HG03520 (cell line): ENCODE data around the gene MED1.
"Not testable (repeated sequence)": the region's sequence is repeated elsewhere in the genome, so short reads cannot be mapped to it uniquely, and the experiment has no call there.

ENCODE experiments used
- ATAC-seq: cut with Tn5 transposase; IDR thresholded peaks from one replicate; pipeline ENCODE4 v1.9.1; 2021; ENCODE audit warnings: mild to moderate bottlenecking, moderate library complexity; ENCODE audit not compliant: unreplicated experiment

MED1 gene

DNA sequence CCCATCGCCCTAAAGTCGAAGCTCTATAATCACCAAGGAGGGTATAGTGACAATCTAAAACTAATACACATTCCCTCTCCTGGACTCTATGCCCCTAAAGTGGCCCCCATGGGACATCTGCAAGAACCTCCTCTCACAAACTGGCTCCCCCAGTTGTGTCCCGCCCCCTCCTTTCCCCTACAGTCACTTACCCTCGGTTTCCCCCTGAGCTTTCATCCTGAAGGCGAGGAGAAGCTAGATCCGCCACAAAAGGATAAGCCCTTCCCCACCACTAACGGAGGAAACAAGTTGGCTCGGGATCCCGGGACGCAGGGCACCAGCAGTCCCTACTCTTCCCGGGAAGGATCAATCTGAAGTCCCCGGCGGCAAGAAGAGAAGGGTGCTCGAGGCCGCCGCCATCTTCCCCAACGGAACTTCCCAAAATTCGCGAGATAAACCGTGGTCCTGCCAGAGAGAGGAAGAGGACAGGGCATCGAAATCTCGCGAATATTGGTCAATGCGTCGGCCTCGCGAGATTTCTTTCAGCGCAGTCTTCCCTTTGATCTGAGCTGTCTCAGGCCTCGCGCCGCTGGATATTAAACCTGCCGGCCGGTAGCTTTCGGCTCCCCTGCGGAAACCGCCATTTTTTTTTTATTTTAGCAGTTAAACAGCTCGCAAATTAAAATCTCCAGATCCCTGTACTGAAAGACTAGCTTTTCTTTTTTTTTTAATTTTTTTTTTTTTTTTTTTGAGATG lies at the start of gene MED1:
Gene MED1 (minus strand): TSS at position 417 of the 735 bp plus-strand sequence. CDS start 201 bp downstream, at position 216.
- ATAC-seq = peak; percentile 91

DNA sequence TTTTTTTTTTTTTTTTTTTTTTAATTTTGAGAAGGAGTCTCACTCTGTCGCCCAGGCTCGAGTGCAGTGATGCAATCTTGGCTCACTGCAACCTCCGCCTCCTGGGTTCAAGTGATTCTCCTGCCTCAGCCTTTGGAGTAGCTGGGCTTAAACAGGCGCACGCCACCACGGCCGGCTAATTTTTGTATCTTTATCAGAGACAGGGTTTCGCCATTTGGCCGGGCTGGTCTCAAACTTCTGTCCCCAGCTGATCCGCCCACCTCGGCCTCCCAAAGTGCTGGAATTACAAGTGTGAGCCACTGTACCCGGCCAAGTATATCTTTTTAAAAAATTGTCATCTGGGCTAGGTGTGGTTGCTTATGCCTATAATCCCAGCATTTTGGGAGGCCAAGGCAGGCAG lies 45.9 kb upstream of the MED1 start:
- ATAC-seq = not testable (repeated sequence)

GRCh38 chr17:39487946-39488345 lies 36.9 kb upstream of the MED1 start:
- ATAC-seq = no peak

DNA sequence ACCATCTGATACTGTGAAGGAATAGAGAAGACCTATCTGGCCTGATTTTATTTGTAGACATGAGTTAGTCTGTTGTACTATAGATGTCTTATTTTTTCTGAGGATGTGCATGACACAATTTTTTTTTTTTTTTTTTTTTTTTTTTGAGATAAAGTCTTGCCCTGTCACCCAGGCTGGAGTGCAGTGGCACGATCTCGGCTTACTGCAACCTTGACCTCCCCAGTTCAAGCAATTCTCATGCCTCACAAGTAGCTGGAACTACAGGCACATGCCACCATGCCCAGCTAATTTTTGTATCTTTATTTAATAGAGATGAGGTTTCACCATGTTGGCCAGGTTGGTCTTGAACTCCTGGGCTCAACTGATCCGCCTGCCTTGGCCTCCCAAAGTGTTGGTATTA lies 36.4 kb upstream of the MED1 start:
- not testable (repeated sequence) for ATAC-seq

DNA sequence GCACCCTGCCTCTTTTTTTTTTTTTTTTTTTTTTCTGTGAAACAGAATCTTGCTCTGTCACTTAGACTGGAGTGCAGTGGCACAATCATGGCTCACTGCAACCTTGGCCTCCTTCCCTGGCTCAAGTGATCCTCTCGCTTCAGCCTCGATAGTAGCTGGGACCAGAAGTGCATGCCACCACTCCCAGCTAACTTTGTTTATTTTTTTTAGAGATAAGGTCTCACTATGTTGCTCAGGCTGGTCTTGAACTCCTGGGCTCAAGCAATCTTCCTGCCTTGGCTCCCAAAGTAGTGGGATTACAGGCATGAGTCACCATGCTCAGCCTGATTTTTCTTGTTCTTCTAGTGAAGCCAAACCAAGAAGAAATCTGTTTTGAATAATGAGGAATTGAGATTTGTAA lies 35.2 kb upstream of the MED1 start:
- ATAC-seq = no peak

GRCh38 chr17:39485555-39485954 lies 34.5 kb upstream of the MED1 start:
- ATAC-seq = no peak

DNA sequence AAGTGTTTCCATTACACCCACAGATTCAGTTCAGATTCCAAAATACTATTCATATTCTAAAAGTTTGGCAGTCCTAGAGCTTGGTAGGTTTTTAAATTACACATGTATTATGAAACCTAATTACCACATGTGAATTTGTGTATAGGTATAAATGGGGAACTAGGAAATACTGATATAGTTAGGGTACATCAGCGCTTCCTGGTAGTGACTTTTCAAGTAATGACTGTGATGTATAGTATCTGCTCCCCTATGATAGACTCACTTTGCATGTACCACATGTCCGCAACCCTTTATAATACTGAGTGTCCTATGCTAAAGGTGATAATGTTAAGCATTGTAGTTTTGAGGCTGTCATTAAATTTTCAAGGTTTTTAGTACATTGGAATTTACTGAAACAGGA lies 33.1 kb upstream of the MED1 start:
- ATAC-seq = no peak

GRCh38 chr17:39483506-39483905 lies 32.4 kb upstream of the MED1 start:
- no peak for ATAC-seq

- not testable (repeated sequence) for ATAC-seq
These were observed 28.6 kb upstream of the MED1 start for GRCh38 chr17:39479631-39480030.

- ATAC-seq = no peak
These were observed 22.2 kb upstream of the MED1 start for GRCh38 chr17:39473310-39473709.

DNA sequence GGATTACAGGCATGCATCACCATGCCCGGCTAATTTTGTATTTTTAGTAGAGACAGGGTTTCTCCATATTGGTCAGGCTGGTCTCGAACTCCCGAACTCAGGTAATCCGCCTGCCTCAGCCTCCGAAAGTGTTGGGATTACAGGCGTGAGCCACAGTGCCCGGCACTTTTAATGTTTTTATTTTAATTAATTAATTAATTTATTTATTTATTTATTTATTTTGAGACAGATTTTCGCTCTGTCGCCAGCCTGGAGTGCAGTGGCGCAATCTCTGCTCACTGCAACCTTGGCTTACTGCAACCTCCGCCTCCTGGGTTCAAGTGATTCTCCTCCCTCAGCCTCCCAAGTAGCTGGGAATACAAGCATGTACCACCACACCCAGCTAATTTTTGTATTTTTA lies 17.5 kb upstream of the MED1 start:
- ATAC-seq = not testable (repeated sequence)

DNA sequence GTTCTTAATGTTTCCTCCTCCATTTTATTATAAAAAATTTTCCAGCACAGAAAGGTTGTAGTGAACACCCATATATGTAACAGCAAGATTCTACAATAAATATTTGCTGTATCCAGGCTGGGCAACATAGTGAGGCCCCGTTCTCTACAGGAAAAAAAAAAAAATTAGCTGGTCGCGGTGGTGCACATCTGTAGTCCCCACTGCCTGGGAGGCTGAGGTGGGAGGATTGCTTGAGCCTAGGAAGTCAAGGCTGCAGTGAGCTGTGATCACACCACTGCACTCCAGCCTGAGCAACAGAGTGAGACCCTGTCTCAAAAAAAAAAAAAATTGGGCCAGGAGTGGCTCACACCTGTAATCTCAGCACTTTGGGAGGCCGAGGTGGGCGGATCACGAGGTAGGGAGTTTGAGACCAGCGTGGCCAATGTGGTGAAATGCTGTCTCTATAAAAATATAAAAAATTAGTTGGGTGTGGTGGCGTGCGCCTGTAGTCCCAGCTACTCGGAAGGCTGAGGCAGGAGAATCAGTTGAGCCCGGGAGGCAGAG lies 13.6 kb upstream of the MED1 start:
- ATAC-seq = not testable (repeated sequence)

GRCh38 chr17:39462631-39463375 lies 11.7 kb upstream of the MED1 start:
- no peak for ATAC-seq

- ATAC-seq = no peak
These were observed 11.0 kb upstream of the MED1 start for GRCh38 chr17:39461926-39462569.

- peak; percentile 62 for ATAC-seq
These were observed 10.3 kb upstream of the MED1 start, which contains the start of gene CDK12 for GRCh38 chr17:39461113-39461925. CDK12 (plus strand) TSS chr17:39461486; CDS start chr17:39462072, 586 bp downstream.

DNA sequence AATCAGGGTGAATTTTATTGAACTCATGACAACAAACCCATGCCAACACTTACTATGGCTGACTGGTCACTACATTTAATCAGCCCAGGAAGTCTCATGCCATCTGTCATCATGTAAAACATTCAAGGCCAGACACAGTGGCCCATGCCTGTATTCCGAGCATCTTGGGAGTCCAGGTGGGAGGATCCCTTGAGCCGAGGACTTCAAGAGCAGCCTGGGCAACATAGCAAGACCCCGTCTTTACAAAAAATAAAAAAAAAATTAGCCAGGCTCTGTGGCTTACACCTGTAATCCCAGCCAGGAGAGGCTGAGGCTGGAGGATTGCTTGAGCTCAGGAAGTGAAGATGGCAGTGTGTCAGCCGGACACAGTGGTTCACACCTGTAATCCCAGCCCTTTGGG lies 4.9 kb upstream of the MED1 start:
- ATAC-seq = no peak

DNA sequence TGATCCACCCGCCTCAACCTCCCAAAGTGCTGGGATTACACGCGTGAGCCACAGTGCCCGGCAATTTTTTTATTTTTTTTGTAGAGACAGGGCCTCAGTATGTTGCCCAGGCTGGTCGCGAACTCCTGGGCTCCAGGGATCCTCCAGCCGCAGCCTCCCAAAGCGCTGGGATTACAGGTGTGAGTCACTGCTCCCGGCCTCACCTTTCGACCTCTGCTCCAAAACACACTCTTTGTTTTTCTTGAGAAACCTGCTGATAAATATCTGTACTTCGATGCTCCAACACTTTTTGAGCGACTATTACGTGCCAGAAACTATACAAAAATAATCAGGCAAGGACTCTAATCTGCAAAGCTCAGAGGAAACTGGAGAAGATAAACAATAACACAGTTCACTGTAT lies 1.0 kb downstream of the MED1 start:
- no peak for ATAC-seq

DNA sequence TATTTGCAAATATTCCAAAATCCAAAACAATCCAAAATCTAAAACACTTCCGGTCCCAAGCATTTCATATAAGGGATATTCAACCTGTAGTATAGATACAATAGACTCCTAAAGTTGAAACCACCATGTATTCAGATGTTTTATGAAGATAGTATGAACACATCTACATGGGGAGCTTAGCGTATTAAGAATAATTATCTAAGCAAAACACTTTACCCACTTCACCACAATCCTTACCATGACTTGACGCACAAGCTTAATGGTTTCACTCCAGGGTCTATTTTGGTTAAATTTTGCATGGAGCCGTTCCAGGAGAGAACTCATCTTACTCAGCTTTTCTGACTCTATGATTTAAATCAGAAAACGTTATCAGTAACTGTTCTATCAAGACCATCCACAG lies 3.5 kb downstream of the MED1 start:
- no peak for ATAC-seq

GRCh38 chr17:39443326-39443725 lies 7.7 kb downstream of the MED1 start:
- ATAC-seq = no peak

DNA sequence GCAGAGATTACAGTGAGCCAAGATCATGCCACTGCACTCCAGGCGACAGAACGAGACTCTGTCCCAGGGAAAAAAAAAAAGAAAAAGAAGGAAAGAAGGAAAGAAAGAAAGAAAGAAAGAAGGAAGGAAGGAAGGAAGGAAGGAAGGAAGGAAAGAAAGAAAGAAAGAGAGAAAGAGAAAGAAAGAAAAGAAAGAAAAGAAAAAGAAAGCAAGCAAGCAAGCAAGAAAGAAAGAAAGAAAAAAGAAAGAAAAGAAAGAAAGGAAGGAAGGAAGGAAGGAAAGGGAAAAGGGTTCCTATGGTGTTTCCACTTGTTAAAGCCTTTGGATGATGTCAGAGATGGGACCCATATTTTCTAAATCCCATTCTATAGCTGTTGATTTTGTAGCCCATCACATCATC lies 11.2 kb downstream of the MED1 start:
- not testable (repeated sequence) for ATAC-seq

DNA sequence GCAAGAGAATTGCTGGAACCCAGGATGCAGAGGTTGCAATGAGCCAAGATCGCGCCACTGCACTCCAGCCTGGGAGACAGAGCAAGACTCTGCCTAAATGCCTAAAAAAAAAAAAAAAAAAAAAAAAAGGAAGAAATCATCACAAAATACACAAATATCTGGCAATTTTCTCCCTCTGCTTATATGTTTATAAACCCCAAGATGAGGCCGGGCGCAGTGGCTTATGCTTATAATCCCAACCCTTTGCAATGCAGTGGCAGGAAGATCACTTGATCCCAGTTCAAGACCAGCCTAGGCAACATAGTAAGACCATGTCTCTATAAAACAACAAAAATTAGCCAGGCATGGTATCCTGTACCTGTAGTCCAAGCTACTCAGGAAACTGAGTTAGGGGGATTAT lies 21.5 kb downstream of the MED1 start:
- no peak for ATAC-seq
